GM12864 (cell line): Measurements from ENCODE around the gene RAB11FIP5.

ENCODE experiments used
- DNase-seq: peaks from one replicate; pipeline ENCODE4 v3.0.0-alpha.2; 2011; ENCODE audit warnings: low read depth
- H3K4me3 ChIP-seq: 2 replicates; pipeline ENCODE4 v1.5.1; 2011; ENCODE audit warnings: mild to moderate bottlenecking, low read depth, low read length, control low read depth
- CTCF ChIP-seq: IDR thresholded peaks from 2 replicates; pipeline ENCODE4 v1.5.1; 2011; ENCODE audit warnings: low read depth, mild to moderate bottlenecking, moderate library complexity, low read length, control low read depth, inconsistent platforms; ENCODE audit errors: missing control alignments

RAB11FIP5 gene

GRCh38 chr2:73084971-73085370 lies 27.8 kb downstream of the RAB11FIP5 start:
- no peak for TF ChIP-seq CTCF
- DNase-seq = no peak

GRCh38 chr2:73083886-73084800 lies 28.6 kb downstream of the RAB11FIP5 start:
- H3K4me3 ChIP-seq = no peak overlapping the region
- no peak for TF ChIP-seq CTCF
- no peak for DNase-seq

More at GRCh38 chr2:73084971-73085370, 27.8 kb downstream of the RAB11FIP5 start:
- no peak overlapping the region for H3K4me3 ChIP-seq

GRCh38 chr2:73082523-73083410 lies 30.0 kb downstream of the RAB11FIP5 start:
- DNase-seq = no peak
- TF ChIP-seq CTCF = no peak
- no peak overlapping the region for H3K4me3 ChIP-seq

GRCh38 chr2:73081181-73081671 lies 31.5 kb downstream of the RAB11FIP5 start:
- DNase-seq = no peak
- no peak for TF ChIP-seq CTCF
- no peak overlapping the region for H3K4me3 ChIP-seq

- DNase-seq = no peak
- no peak overlapping the region for H3K4me3 ChIP-seq
- TF ChIP-seq CTCF = no peak
Observed at GRCh38 chr2:73080321-73081131, 32.2 kb downstream of the RAB11FIP5 start.

GRCh38 chr2:73079636-73080035 lies 33.1 kb downstream of the RAB11FIP5 start:
- no peak overlapping the region for H3K4me3 ChIP-seq
- no peak for TF ChIP-seq CTCF
- no peak for DNase-seq
